A673 (cell line): ENCODE data around the gene KHK. TPM values are rescaled to one million over a fixed set of nuclear protein-coding genes. Genes with fewer than 3 reads are reported as not detected.

Experiments used
- BruUV-seq: library from RNA; stranded (reverse); fragments of 400-500 nt; replicated peaks from 2 replicates; lab custom pipeline; 2021; lab: Mats Ljungman, UMichigan
- CTCF ChIA-PET: fragments of 300-600 bp; sonication (Branson Sonifier 250); formaldehyde crosslinking; loops from one replicate; lab custom pipeline; 2022; ENCODE audit warnings: antibody characterized with exemption; lab: Charles Lee
- POLR2A ChIA-PET: fragments of 300-600 bp; sonication (Branson Sonifier 250); formaldehyde crosslinking; loops from one replicate; lab custom pipeline; 2022; ENCODE audit warnings: antibody characterized with exemption; ENCODE audit not compliant: low non-redundant PET; lab: Charles Lee
- DNase-seq: peaks from one replicate; pipeline ENCODE4 v3.0.0-alpha.2; 2015; ENCODE audit warnings: low spot score
- H3K27ac ChIP-seq: fragments of 200-600 bp; sonication (generic); 2 replicates; pipeline ENCODE4 v1.5.1; 2016; ENCODE audit warnings: mixed run types, low read depth, mild to moderate bottlenecking, mixed read lengths, antibody characterized with exemption, low read length; ENCODE audit not compliant: poor library complexity, severe bottlenecking
- H3K27me3 ChIP-seq: fragments of 200-600 bp; sonication (generic); replicated peaks from 2 replicates; pipeline ENCODE4 v1.6.1; 2017; ENCODE audit warnings: mixed run types, low read depth, mild to moderate bottlenecking, mixed read lengths, antibody characterized with exemption, low read length; ENCODE audit not compliant: insufficient read depth, poor library complexity
- H3K36me3 ChIP-seq: fragments of 200-600 bp; sonication (generic); 2 replicates; pipeline ENCODE4 v1.6.1; 2016; ENCODE audit warnings: mixed run types, mild to moderate bottlenecking, mixed read lengths, antibody characterized with exemption, low read length; ENCODE audit not compliant: insufficient read depth, poor library complexity, severe bottlenecking
- H3K4me1 ChIP-seq: fragments of 200-600 bp; sonication (generic); 2 replicates; pipeline ENCODE4 v1.6.1; 2017; ENCODE audit warnings: mixed run types, mild to moderate bottlenecking, mixed read lengths, antibody characterized with exemption, low read length; ENCODE audit not compliant: insufficient read depth, poor library complexity, severe bottlenecking
- H3K4me3 ChIP-seq: fragments of 200-600 bp; sonication (generic); 2 replicates; pipeline ENCODE4 v1.5.1; 2016; ENCODE audit warnings: low read depth, mixed run types, mild to moderate bottlenecking, mixed read lengths, low read length; ENCODE audit not compliant: poor library complexity, severe bottlenecking
- H3K9me3 ChIP-seq: fragments of 200-600 bp; sonication (generic); 2 replicates; pipeline ENCODE4 v1.6.1; 2016; ENCODE audit warnings: mixed run types, low read depth, mild to moderate bottlenecking, mixed read lengths, antibody characterized with exemption, low read length; ENCODE audit not compliant: poor library complexity, severe bottlenecking
- EZH2 ChIP-seq: fragments of 200-600 bp; sonication (generic); IDR thresholded peaks from 2 replicates; pipeline ENCODE4 v1.6.1; 2017; ENCODE audit warnings: borderline replicate concordance, low read depth, mild to moderate bottlenecking, mixed read lengths, antibody characterized with exemption, low read length; ENCODE audit not compliant: poor library complexity, severe bottlenecking
- intact Hi-C: fragments of 100-400 bp; cut with micrococcal nuclease; formaldehyde crosslinking; loops from one replicate; pipeline ENCODE4 v1.10.0; 2022; ENCODE audit not compliant: unreplicated experiment
- total RNA-seq: library from RNA; stranded (reverse); gene quantifications from 2 replicates; pipeline ENCODE4 v1.2.3, GENCODE V29; 2021
- TF ChIP-seq, protein P1 (sequence below): fragments of 300-800, 200-600 bp; sonication (generic); conservative IDR thresholded peaks from 2 replicates; pipeline ENCODE4 v1.5.1; 2017; ENCODE audit warnings: low read depth, mild to moderate bottlenecking, antibody characterized with exemption, low read length, moderate library complexity, mixed read lengths

KHK gene
- total RNA-seq, 1 experiment from 2014 or later = 40.2 TPM

DNA sequence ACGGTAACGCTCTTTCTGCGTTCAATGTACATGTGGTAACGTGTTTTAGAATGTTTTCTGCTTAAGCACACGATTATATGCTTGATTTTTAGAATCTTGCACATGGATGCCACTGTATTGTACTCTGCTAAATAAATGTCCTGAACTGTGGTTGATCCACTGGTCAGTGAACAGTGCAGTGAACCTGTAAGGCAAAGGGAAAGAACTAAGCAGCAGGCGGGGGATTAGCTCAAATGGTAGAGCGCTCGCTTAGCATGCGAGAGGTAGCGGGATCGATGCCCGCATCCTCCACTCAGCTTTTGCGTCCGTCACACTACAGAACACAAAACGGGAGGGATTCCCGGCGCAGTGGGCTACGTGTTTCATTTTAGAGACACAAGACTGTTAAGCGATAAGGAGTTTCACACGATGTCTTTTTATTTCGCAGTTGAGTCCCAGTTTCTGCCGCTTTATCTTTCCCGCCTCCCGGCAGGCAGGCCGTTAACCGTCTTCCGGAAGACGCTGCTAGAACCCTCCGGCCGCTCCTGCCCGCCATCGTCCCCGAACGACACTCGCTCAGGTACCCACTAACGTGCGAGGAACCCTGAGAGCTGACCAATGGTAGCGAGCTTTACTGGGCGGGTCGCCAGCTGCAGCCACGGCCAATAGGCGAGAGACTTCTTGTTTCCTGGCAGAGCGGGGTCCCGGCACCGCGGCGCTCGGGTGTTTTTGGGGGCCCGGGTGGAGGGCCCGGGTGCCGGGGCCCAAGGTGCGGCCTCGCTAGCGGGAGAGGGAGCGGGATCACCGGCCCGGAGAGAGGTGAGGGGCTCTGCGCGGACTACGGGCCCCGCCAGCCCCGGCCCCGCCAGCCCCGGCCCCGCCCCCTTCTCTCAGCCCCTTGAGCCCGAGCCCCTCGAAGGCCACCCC lies 35.3 kb upstream of the KHK start, which contains the start of gene AGBL5:
Gene AGBL5 (plus strand): TSS at position 673 of the 906 bp plus-strand sequence. CDS start 1,291 bp downstream, outside the sequence.
- TF ChIP-seq EZH2 = no peak
- TF ChIP-seq, protein P1, sequence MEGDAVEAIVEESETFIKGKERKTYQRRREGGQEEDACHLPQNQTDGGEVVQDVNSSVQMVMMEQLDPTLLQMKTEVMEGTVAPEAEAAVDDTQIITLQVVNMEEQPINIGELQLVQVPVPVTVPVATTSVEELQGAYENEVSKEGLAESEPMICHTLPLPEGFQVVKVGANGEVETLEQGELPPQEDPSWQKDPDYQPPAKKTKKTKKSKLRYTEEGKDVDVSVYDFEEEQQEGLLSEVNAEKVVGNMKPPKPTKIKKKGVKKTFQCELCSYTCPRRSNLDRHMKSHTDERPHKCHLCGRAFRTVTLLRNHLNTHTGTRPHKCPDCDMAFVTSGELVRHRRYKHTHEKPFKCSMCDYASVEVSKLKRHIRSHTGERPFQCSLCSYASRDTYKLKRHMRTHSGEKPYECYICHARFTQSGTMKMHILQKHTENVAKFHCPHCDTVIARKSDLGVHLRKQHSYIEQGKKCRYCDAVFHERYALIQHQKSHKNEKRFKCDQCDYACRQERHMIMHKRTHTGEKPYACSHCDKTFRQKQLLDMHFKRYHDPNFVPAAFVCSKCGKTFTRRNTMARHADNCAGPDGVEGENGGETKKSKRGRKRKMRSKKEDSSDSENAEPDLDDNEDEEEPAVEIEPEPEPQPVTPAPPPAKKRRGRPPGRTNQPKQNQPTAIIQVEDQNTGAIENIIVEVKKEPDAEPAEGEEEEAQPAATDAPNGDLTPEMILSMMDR = no peak
- Histone ChIP-seq H3K27me3 (no peaks in the 10 kb centered on the region), H3K4me3 (peak within 1 kb of the TSS; percentile 74), H3K9me3 (no peaks in the 10 kb centered on the region), H3K36me3 (peaks cover 33% of the 10 kb centered on the region), H3K4me1 (peaks cover 12% of the 10 kb centered on the region), H3K27ac (peak within 1 kb of the TSS; percentile 91)
- peak; percentile 95 for DNase-seq
- intact Hi-C loops = loop anchor here (1.0 kb wide), 1 partner anchor 19 kb away; the partner anchor contains the start of gene TMEM214
- no TSS peak for BruUV-seq
- ChIA-PET CTCF (interaction anchor here (0.9 kb wide), 1 partner anchor 30 kb away, joined by 3 read pairs; no protein-coding TSS in a partner anchor), POLR2A (interaction anchor here (0.6 to 0.7 kb wide), 5 partner anchors 16 to 705 kb away, joined by 3 to 8 read pairs (median 4); partner anchors contain the start of genes KHK and SELENOI)

DNA sequence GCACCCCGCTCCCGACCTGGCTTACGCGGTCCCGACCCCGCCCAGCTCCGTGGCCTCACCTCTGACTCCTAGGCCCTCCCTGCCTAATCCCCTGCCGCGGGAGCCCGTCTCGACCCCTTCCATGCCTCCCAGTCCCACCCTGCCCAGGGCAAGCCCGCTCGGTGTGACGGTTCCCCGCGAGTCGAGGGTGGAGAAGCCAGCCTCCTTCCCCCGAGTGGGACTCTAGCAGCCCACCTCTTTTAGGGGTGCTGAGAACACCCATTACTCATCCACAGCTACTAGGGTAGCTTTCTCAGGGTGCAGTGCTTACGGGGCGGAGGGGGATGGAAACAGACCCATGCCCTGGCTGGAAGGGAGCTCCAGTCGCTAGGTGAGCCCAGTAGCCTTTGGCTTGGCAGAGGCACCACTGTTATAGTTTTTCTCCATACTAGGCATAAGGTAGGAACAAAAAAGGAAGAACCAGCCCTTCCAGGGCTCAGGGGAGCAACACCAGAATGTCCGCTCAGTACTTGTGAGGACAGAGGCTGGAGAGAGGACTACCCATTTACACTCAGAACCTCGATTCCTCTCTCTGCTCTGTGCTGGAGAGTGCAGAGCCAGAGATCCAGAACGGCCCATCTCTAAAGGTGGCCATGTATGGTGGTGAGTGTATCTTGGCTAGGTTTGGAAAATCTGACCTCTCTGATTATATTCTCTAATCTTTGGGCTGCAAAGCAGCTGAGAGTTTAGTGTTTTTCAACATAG lies 34.5 kb upstream of the KHK start:
- no TSS peak for BruUV-seq
- H3K27me3 ChIP-seq = no peaks in the 10 kb centered on the region
- H3K4me3 ChIP-seq = peak overlapping the region; percentile 74
- peaks cover 12% of the 10 kb centered on the region for H3K4me1 ChIP-seq
- ChIA-PET POLR2A (interaction anchor here (0.6 kb wide), 1 partner anchor 706 kb away, joined by 8 read pairs; the partner anchor contains the start of gene SELENOI), CTCF (interaction anchor here (0.6 kb wide), 1 partner anchor 38 kb away, joined by 3 read pairs; no protein-coding TSS in a partner anchor)
- no peaks in the 10 kb centered on the region for H3K9me3 ChIP-seq
- H3K27ac ChIP-seq = peak overlapping the region; percentile 91
- peaks cover 41% of the 10 kb centered on the region for H3K36me3 ChIP-seq
- DNase-seq = no peak
- no peak for TF ChIP-seq EZH2
- TF ChIP-seq, protein P1 = no peak
- intact Hi-C loops = no loop called here

DNA sequence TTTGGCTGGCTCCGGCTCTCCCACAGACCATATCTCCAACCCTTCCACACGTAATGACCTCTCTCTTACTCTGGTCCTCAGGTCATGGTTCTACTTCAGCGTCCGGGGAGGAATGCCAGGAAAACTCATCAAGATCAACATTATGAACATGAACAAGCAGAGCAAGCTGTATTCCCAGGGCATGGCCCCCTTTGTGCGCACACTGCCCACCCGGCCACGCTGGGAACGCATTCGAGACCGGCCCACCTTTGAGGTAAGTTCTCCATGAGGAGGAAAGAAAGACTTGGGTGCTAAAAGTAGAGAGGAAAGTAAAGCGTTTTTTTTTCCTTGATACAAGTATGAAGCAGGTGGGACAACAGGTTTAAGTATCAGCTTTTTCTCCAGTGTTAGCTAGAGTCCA lies 33.3 kb upstream of the KHK start:
- H3K9me3 ChIP-seq = no peaks in the 10 kb centered on the region
- CTCF ChIA-PET = no interaction called here
- intact Hi-C loops = no loop called here
- DNase-seq = no peak
- no TSS peak for BruUV-seq
- H3K4me1 ChIP-seq = peaks cover 12% of the 10 kb centered on the region
- H3K27ac ChIP-seq = no peak overlapping the region
- H3K4me3 ChIP-seq = no peak overlapping the region
- H3K36me3 ChIP-seq = peaks cover 52% of the 10 kb centered on the region
- POLR2A ChIA-PET = no interaction called here
- TF ChIP-seq, protein P1 = no peak
- TF ChIP-seq EZH2 = no peak
- H3K27me3 ChIP-seq = no peaks in the 10 kb centered on the region
